C4-2B (cell line): ENCODE data around the gene IL13RA2.

Experiments used
- H3K27ac ChIP-seq: fragments of 450-650 bp; 2 replicates; pipeline ENCODE4 v1.5.1; 2017
- ZFX ChIP-seq: fragments of 450-650 bp; IDR thresholded peaks from 2 replicates; pipeline ENCODE4 v1.6.1; 2017
- TF ChIP-seq, protein P1 (sequence below): fragments of 450-650 bp; conservative IDR thresholded peaks from 2 replicates; pipeline ENCODE4 v1.5.1; 2017; ENCODE audit warnings: mild to moderate bottlenecking

IL13RA2 gene

DNA sequence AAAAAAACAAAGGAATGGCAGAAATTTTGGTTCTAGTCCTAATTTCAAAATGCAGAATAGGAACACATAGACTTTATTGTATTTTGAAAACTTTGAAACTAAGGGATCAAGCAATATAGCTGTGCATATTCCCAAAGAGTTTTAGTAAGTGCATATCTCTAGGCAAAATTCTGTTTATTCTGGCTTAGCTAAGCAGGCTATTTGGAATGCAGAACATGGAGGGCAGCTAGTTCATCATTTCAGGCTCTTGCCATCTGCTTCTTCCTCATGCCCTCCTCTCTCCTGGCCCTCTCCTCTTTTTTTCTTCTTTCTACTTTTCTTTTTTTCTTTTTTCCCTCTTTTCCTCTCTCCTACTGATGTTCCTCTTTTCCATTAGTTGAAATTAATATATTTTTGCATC lies 12.0 kb upstream of the IL13RA2 start:
- no peak overlapping the region for H3K27ac ChIP-seq
- TF ChIP-seq, protein P1, sequence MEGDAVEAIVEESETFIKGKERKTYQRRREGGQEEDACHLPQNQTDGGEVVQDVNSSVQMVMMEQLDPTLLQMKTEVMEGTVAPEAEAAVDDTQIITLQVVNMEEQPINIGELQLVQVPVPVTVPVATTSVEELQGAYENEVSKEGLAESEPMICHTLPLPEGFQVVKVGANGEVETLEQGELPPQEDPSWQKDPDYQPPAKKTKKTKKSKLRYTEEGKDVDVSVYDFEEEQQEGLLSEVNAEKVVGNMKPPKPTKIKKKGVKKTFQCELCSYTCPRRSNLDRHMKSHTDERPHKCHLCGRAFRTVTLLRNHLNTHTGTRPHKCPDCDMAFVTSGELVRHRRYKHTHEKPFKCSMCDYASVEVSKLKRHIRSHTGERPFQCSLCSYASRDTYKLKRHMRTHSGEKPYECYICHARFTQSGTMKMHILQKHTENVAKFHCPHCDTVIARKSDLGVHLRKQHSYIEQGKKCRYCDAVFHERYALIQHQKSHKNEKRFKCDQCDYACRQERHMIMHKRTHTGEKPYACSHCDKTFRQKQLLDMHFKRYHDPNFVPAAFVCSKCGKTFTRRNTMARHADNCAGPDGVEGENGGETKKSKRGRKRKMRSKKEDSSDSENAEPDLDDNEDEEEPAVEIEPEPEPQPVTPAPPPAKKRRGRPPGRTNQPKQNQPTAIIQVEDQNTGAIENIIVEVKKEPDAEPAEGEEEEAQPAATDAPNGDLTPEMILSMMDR, result no peak
- no peak for TF ChIP-seq ZFX

DNA sequence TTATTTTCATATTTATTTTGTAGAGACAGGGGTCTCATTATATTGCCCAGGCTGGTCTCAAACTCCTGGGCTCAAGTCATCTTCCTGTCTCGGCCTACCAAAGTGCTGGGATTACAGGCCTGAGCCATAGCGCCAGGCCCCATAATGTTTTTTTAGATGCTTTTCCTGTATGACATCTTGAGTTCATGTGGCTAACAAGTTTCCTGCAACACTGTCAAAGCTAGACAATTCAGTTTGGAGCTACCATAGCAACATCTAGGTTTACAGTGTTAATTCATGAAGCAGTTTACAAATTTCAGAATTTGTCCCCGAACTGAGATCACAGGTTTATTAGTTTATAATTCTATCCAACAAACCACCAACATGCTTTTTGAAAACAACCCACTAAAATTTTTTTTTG lies 6.4 kb upstream of the IL13RA2 start:
- no peak for TF ChIP-seq ZFX
- TF ChIP-seq, protein P1, result no peak

DNA sequence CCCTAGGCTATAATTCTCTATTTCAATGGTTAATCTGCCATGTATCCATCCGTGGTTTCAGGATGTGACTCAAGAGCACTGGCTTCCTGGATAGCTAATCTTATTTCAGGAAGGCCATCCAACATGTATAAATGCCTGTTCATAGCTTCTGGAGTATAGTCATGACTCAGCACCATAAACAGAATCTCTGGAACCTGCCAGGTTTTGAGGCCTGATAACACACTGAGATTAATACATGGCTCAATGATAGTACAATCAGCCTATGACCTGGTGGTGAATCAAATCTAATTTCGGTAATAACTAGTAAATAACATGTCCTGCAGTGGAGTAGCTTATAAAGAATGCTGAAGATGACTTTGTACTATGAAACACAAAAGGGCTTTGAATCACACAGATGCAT lies 5.7 kb upstream of the IL13RA2 start:
- TF ChIP-seq ZFX, result no peak
- TF ChIP-seq, protein P1, result no peak
- no peak overlapping the region for H3K27ac ChIP-seq

More for the DNA sequence above, 6.4 kb upstream of the IL13RA2 start:
- no peak overlapping the region for H3K27ac ChIP-seq

DNA sequence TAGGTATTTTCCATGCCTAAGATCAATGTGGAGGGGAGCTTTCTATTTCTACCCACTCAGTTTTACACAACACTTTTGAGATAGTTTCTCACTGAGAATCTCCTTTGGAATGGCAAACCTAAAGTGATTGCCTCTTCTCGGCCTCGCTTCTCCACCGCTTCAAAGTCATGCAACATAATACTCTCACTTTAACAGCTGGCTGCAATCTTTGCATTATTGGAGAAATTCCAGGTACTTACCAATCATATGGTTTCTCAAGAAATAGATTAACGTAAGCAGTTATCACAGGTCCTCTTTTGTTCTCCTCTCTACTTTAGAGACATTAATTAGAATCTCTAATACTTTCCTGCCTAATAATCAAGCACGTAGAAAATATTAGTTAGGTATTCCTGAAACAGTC lies 3.7 kb upstream of the IL13RA2 start:
- H3K27ac ChIP-seq, result no peak overlapping the region
- no peak for TF ChIP-seq ZFX
- TF ChIP-seq, protein P1, result no peak

DNA sequence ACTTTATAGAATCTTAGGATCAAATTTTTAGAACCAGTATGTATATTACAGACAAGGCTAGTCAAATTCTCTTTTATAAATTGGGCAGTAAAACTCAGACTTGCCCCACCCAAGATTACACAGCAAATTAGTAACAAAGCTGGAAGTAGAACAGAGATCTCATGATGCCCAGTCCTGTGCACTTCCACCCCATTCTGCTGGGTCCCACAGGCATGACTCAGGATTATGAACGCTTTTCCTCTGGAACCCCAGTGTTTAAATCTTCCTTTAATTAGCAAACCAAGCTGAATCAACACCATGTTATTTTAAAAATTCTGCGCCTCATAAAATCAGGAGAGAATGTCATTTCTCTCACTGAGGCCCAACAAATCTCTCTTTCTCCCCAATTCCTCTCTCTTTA lies 1.5 kb upstream of the IL13RA2 start:
- no peak for TF ChIP-seq ZFX
- TF ChIP-seq, protein P1, result no peak
- no peak overlapping the region for H3K27ac ChIP-seq

DNA sequence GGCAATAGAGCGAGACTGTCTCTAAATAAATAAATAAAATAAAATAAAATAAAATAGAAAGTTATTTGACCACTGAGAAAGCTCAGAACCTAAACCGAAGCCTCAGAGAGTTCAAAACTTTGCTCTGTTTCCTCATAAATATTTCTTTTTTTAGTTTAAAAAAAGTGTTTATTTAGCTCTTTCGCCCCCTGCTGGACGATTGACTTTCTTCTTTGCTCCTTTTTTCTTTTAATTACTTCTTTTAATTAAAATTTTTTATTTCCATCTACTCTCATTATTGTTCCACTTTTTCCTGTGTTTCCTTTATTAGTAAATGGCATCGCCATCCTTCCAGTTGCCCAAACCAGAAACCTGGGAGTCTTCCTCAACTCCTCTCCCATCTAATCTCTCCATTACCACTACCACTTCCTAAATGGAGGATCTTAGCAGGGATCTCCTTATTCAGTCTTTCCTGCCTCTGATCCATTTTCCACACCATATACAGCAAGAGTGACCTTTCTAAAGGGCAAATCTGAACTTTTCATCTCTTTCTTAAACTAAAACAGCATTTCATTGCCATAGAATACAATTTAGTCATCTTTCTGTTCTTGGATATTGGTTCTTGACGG lies 728 bp upstream of the IL13RA2 start:
- no peak overlapping the region for H3K27ac ChIP-seq
- TF ChIP-seq ZFX, result no peak
- TF ChIP-seq, protein P1, result peak; percentile 48

DNA sequence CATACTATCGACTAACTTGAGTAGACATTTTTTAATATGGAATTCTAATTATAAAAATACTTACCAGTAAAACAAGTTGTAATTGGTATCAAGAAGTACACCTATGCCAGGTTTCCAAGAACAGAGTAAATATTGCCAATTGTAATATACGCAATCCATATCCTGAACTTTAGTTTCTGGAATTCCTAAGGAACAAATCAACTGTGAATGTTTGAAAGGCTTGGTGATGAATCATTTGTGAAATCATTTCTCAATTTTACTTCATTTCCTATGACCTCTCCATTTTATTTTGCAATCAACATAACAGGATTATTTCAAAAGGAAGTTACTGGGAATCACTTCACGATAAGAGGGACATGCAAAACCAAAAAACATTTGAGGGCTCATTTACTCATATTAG lies 3.7 kb downstream of the IL13RA2 start:
- TF ChIP-seq, protein P1, result no peak
- TF ChIP-seq ZFX, result no peak
- H3K27ac ChIP-seq, result no peak overlapping the region
